GM23248 (cell line): ENCODE data around the gene TOMM7.

Experiments used
- EZH2 ChIP-seq: fragments of 200-600 bp; sonication (generic); IDR thresholded peaks from 2 replicates; pipeline ENCODE4 v1.6.1; 2018; ENCODE audit warnings: antibody characterized with exemption, mild to moderate bottlenecking; ENCODE audit not compliant: insufficient read depth, poor library complexity, severe bottlenecking
- EZH2phosphoT487 ChIP-seq: fragments of 200-600 bp; sonication (generic); IDR thresholded peaks from 2 replicates; pipeline ENCODE4 v1.6.1; 2018; ENCODE audit warnings: antibody characterized with exemption, moderate library complexity, mild to moderate bottlenecking, low read depth; ENCODE audit not compliant: insufficient read depth

- no peak for TF ChIP-seq EZH2phosphoT487
- no peak for TF ChIP-seq EZH2
These were observed 36.2 kb downstream of the TOMM7 start for GRCh38 chr7:22786290-22786932.
